HUES6 (cell line): ENCODE measurements around the gene PRCD.
A peak's percentile ranks its signal among the peaks of the same experiment; 100 is the strongest.

ENCODE experiments used
- H3K27ac ChIP-seq: 2 replicates; pipeline ENCODE4 v1.7.0; 2013; ENCODE audit warnings: low read depth, mild to moderate bottlenecking, low read length, inconsistent platforms
- H3K27me3 ChIP-seq: 2 replicates; pipeline ENCODE4 v1.6.1; 2013; ENCODE audit warnings: low read length; ENCODE audit not compliant: control insufficient read depth, insufficient read depth
- H3K36me3 ChIP-seq: 2 replicates; pipeline ENCODE4 v1.6.1; 2013; ENCODE audit warnings: low read length; ENCODE audit not compliant: control insufficient read depth, insufficient read depth
- H3K4me1 ChIP-seq: 2 replicates; pipeline ENCODE4 v1.6.1; 2013; ENCODE audit warnings: low read length; ENCODE audit not compliant: control insufficient read depth, insufficient read depth
- H3K4me3 ChIP-seq: 2 replicates; pipeline ENCODE4 v1.5.1; 2013; ENCODE audit warnings: low read depth, low read length
- H3K9ac ChIP-seq: one replicate; pipeline ENCODE4 v1.6.1; 2013; ENCODE audit warnings: mild to moderate bottlenecking, low read length
- H3K9me3 ChIP-seq: 2 replicates; pipeline ENCODE4 v1.6.1; 2013; ENCODE audit warnings: low read depth, low read length; ENCODE audit not compliant: control insufficient read depth, insufficient read depth

The PRCD gene

GRCh38 chr17:76539631-76540271, at the start of gene PRCD:
Gene PRCD, plus strand, starts transcription at chr17:76540044. Its CDS starts 98 bp downstream, at chr17:76540142.
- peaks cover 46% of the 10 kb centered on the region for H3K4me1 ChIP-seq
- H3K27me3 ChIP-seq, result peaks cover 46% of the 10 kb centered on the region
- peak within 1 kb of the TSS; percentile 67 for H3K4me3 ChIP-seq
- no peaks in the 10 kb centered on the region for H3K9me3 ChIP-seq
- H3K27ac ChIP-seq, result no peak within 1 kb of the TSS
- H3K9ac ChIP-seq, result no peak within 1 kb of the TSS
- H3K36me3 ChIP-seq, result no peaks in the 10 kb centered on the region

GRCh38 chr17:76490112-76490710, 49.6 kb upstream of the PRCD start:
- no peak overlapping the region for H3K4me3 ChIP-seq
- peaks cover 16% of the 10 kb centered on the region for H3K4me1 ChIP-seq
- no peaks in the 10 kb centered on the region for H3K9me3 ChIP-seq
- no peaks in the 10 kb centered on the region for H3K36me3 ChIP-seq
- H3K27me3 ChIP-seq, result no peaks in the 10 kb centered on the region
- no peak overlapping the region for H3K27ac ChIP-seq
- H3K9ac ChIP-seq, result no peak overlapping the region

GRCh38 chr17:76491271-76492122, 48.3 kb upstream of the PRCD start:
- H3K27me3 ChIP-seq, result no peaks in the 10 kb centered on the region
- H3K9me3 ChIP-seq, result no peaks in the 10 kb centered on the region
- no peak overlapping the region for H3K4me3 ChIP-seq
- H3K4me1 ChIP-seq, result peaks cover 16% of the 10 kb centered on the region
- no peaks in the 10 kb centered on the region for H3K36me3 ChIP-seq
- no peak overlapping the region for H3K9ac ChIP-seq
- no peak overlapping the region for H3K27ac ChIP-seq

GRCh38 chr17:76492123-76492988, 47.5 kb upstream of the PRCD start:
- Histone ChIP-seq H3K27me3 (no peaks in the 10 kb centered on the region), H3K27ac (no peak overlapping the region), H3K9ac (no peak overlapping the region), H3K9me3 (no peaks in the 10 kb centered on the region), H3K4me1 (peaks cover 20% of the 10 kb centered on the region), H3K4me3 (no peak overlapping the region), H3K36me3 (no peaks in the 10 kb centered on the region)

- Histone ChIP-seq H3K4me1 (peaks cover 27% of the 10 kb centered on the region), H3K36me3 (no peaks in the 10 kb centered on the region), H3K9ac (no peak overlapping the region), H3K27ac (no peak overlapping the region), H3K27me3 (no peaks in the 10 kb centered on the region), H3K4me3 (no peak overlapping the region), H3K9me3 (no peaks in the 10 kb centered on the region)
Measured at GRCh38 chr17:76492989-76493501, 46.8 kb upstream of the PRCD start.

- H3K9ac ChIP-seq, result no peak overlapping the region
- H3K27ac ChIP-seq, result no peak overlapping the region
- no peaks in the 10 kb centered on the region for H3K27me3 ChIP-seq
- H3K36me3 ChIP-seq, result no peaks in the 10 kb centered on the region
- H3K4me1 ChIP-seq, result peaks cover 33% of the 10 kb centered on the region
- no peaks in the 10 kb centered on the region for H3K9me3 ChIP-seq
- H3K4me3 ChIP-seq, result no peak overlapping the region
Measured at GRCh38 chr17:76493505-76494167, 46.2 kb upstream of the PRCD start.

- H3K27me3 ChIP-seq, result peaks cover 5% of the 10 kb centered on the region; the same call in 1 of the 2 replicates
Measured at GRCh38 chr17:76495663-76496400, 44.0 kb upstream of the PRCD start.

GRCh38 chr17:76496464-76496863, 43.4 kb upstream of the PRCD start:
- no peak overlapping the region for H3K4me3 ChIP-seq
- no peak overlapping the region for H3K27ac ChIP-seq
- H3K36me3 ChIP-seq, result no peaks in the 10 kb centered on the region
- peaks cover 5% of the 10 kb centered on the region; the same call in 1 of the 2 replicates for H3K27me3 ChIP-seq
- H3K9ac ChIP-seq, result no peak overlapping the region
- H3K4me1 ChIP-seq, result peaks cover 52% of the 10 kb centered on the region
- H3K9me3 ChIP-seq, result no peaks in the 10 kb centered on the region

More at GRCh38 chr17:76495663-76496400, 44.0 kb upstream of the PRCD start:
- Histone ChIP-seq H3K9ac (no peak overlapping the region), H3K4me3 (no peak overlapping the region), H3K4me1 (peaks cover 51% of the 10 kb centered on the region), H3K36me3 (no peaks in the 10 kb centered on the region), H3K27ac (no peak overlapping the region), H3K9me3 (no peaks in the 10 kb centered on the region)

- no peak overlapping the region for H3K27ac ChIP-seq
- no peak overlapping the region for H3K9ac ChIP-seq
- no peak overlapping the region for H3K4me3 ChIP-seq
- peaks cover 5% of the 10 kb centered on the region; the same call in 1 of the 2 replicates for H3K27me3 ChIP-seq
- no peaks in the 10 kb centered on the region for H3K36me3 ChIP-seq
- H3K9me3 ChIP-seq, result no peaks in the 10 kb centered on the region
- H3K4me1 ChIP-seq, result peaks cover 57% of the 10 kb centered on the region
Measured at GRCh38 chr17:76497699-76497978, 42.2 kb upstream of the PRCD start.
